Smooth muscle cell (in vitro differentiated cells): ENCODE results near the gene PAOX. TPM values are rescaled to one million over a fixed set of nuclear protein-coding genes. Genes with fewer than 3 reads are reported as not detected.
"Not testable (repeated sequence)": the region's sequence is repeated elsewhere in the genome, so short reads cannot be mapped to it uniquely, and the experiment has no call there.

Experiments
- DNase-seq: peaks from one replicate; lab custom pipeline; 2025; ENCODE audit not compliant: unreplicated experiment; lab: John Stamatoyannopoulos, UW
- H2AFZ ChIP-seq: fragments of 200-600 bp; sonication (generic); 2 replicates; pipeline ENCODE4 v1.6.0; 2016; ENCODE audit warnings: antibody characterized with exemption, low read depth, mild to moderate bottlenecking
- H3F3A ChIP-seq: fragments of 200-600 bp; sonication (generic); 2 replicates; pipeline ENCODE4 v1.6.0; 2017; ENCODE audit warnings: antibody characterized with exemption, low read depth
- H3K27ac ChIP-seq: fragments of 200-600 bp; sonication (generic); 2 replicates; pipeline ENCODE4 v1.5.1; 2016; ENCODE audit warnings: low read depth, mild to moderate bottlenecking
- H3K27me3 ChIP-seq: fragments of 200-600 bp; sonication (generic); 2 replicates; pipeline ENCODE4 v1.6.1; 2016; ENCODE audit warnings: low read depth, mild to moderate bottlenecking
- H3K36me3 ChIP-seq: fragments of 200-600 bp; sonication (generic); 2 replicates; pipeline ENCODE4 v1.5.1; 2016; ENCODE audit warnings: low read depth
- H3K4me1 ChIP-seq: fragments of 200-600 bp; sonication (generic); 2 replicates; pipeline ENCODE4 v1.5.1; 2016; ENCODE audit warnings: low read depth
- H3K4me2 ChIP-seq: fragments of 200-600 bp; sonication (generic); 2 replicates; pipeline ENCODE4 v1.6.0; 2016; ENCODE audit warnings: mild to moderate bottlenecking
- H3K4me3 ChIP-seq: fragments of 200-600 bp; sonication (generic); 2 replicates; pipeline ENCODE4 v1.5.1; 2016; ENCODE audit warnings: mild to moderate bottlenecking
- H3K79me2 ChIP-seq: fragments of 200-600 bp; sonication (generic); 2 replicates; pipeline ENCODE4 v1.6.0; 2016; ENCODE audit warnings: low read depth, mild to moderate bottlenecking
- H3K9ac ChIP-seq: fragments of 200-600 bp; sonication (generic); 2 replicates; pipeline ENCODE4 v1.6.0; 2016; ENCODE audit warnings: low read depth
- H3K9me3 ChIP-seq: fragments of 200-600 bp; sonication (generic); replicated peaks from 2 replicates; pipeline ENCODE4 v1.5.1; 2016; ENCODE audit warnings: low read depth
- H4K20me1 ChIP-seq: fragments of 200-600 bp; sonication (generic); 2 replicates; pipeline ENCODE4 v1.6.0; 2016; ENCODE audit warnings: low read depth
- CTCF ChIP-seq: fragments of 200-600 bp; sonication (generic); IDR thresholded peaks from 2 replicates; pipeline ENCODE4 v1.5.1; 2017; ENCODE audit warnings: borderline replicate concordance, mild to moderate bottlenecking, antibody characterized with exemption; ENCODE audit not compliant: insufficient read depth, poor library complexity, severe bottlenecking
- WGBS: methylation state at CpG from one replicate; pipeline ENCODE4 v1.1.7; 2016; ENCODE audit warnings: low lambda C conversion rate; 5-methylcytosine and 5-hydroxymethylcytosine counted together
- polyA plus RNA-seq: library from polyadenylated mRNA; unstranded; fragments of >200 nt; fragmentation: Nextera tagmentation; extraction: Ambion mirVana; gene quantifications from 2 replicates; pipeline ENCODE4 v1.2.1, GENCODE V29; 2016
- total RNA-seq: library from RNA; depleted of rRNA; stranded (reverse); fragments of >200 nt; gene quantifications from 2 replicates; pipeline ENCODE4 v1.2.3, GENCODE V29; 2014

The PAOX gene
- total and polyA plus RNA-seq, 2 experiments from 2014 or later = 3.3 to 7.1 TPM

GRCh38 chr10:133385214-133385613, 6.2 kb downstream of the PAOX start:
- H3K27ac ChIP-seq = no peak overlapping the region
- H3F3A ChIP-seq = no peaks in the 10 kb centered on the region
- H3K4me3 ChIP-seq = no peak overlapping the region
- no peak for TF ChIP-seq CTCF
- H4K20me1 ChIP-seq = no peaks in the 10 kb centered on the region
- DNase-seq = no peak
- no peak overlapping the region for H3K4me2 ChIP-seq
- no peaks in the 10 kb centered on the region for H3K4me1 ChIP-seq
- no peaks in the 10 kb centered on the region for H3K36me3 ChIP-seq
- no peaks in the 10 kb centered on the region for H3K27me3 ChIP-seq
- WGBS = 100% methylated on average over 2 of the region's 2 CpGs
- H3K9ac ChIP-seq = no peak overlapping the region
- no peak overlapping the region for H2AFZ ChIP-seq
- no peaks in the 10 kb centered on the region for H3K79me2 ChIP-seq
- no peaks in the 10 kb centered on the region for H3K9me3 ChIP-seq

- H3K27ac ChIP-seq, H3K9ac ChIP-seq, H4K20me1 ChIP-seq, H3K4me2 ChIP-seq, H3K27me3 ChIP-seq, H3K4me1 ChIP-seq, H3K4me3 ChIP-seq, H3K36me3 ChIP-seq, H2AFZ ChIP-seq, H3F3A ChIP-seq, DNase-seq, H3K9me3 ChIP-seq, H3K79me2 ChIP-seq: not testable (repeated sequence)
- WGBS = 98% methylated on average over 4 of the region's 4 CpGs
Measured at GRCh38 chr10:133386951-133387350, 7.9 kb downstream of the PAOX start.

GRCh38 chr10:133388236-133388972, 9.3 kb downstream of the PAOX start:
- Histone ChIP-seq H3K4me1 (no peaks in the 10 kb centered on the region), H3F3A (no peaks in the 10 kb centered on the region), H3K27ac (no peak overlapping the region), H3K4me3 (no peak overlapping the region), H4K20me1 (no peaks in the 10 kb centered on the region), H3K36me3 (no peaks in the 10 kb centered on the region), H3K4me2 (no peak overlapping the region), H3K9ac (no peak overlapping the region), H2AFZ (no peak overlapping the region), H3K9me3 (no peaks in the 10 kb centered on the region), H3K79me2 (no peaks in the 10 kb centered on the region), H3K27me3 (no peaks in the 10 kb centered on the region)
- DNase-seq = no peak
- no peak for TF ChIP-seq CTCF
- WGBS = 93% methylated on average over 13 of the region's 17 CpGs

- Histone ChIP-seq H3K9me3 (no peaks in the 10 kb centered on the region), H3K4me3 (no peak overlapping the region), H3K27me3 (no peaks in the 10 kb centered on the region), H3K4me2 (no peak overlapping the region), H2AFZ (no peak overlapping the region), H3K9ac (no peak overlapping the region), H3K79me2 (no peaks in the 10 kb centered on the region), H3F3A (no peaks in the 10 kb centered on the region), H3K36me3 (no peaks in the 10 kb centered on the region), H3K4me1 (no peaks in the 10 kb centered on the region), H3K27ac (no peak overlapping the region), H4K20me1 (no peaks in the 10 kb centered on the region)
- WGBS = 92% methylated on average over 39 of the region's 39 CpGs
- TF ChIP-seq CTCF = no peak
- DNase-seq = no peak
Measured at GRCh38 chr10:133388973-133389818, 10.1 kb downstream of the PAOX start.
